PC-9 (cell line): ENCODE results near the gene TRIM40.

ENCODE experiments used
- CTCF ChIP-seq: fragments of 200-600 bp; sonication (generic); conservative IDR thresholded peaks from 2 replicates; pipeline ENCODE4 v1.6.1; 2017; ENCODE audit warnings: mixed run types, antibody characterized with exemption, mild to moderate bottlenecking, moderate library complexity
- EZH2 ChIP-seq: fragments of 200-600 bp; sonication (generic); IDR thresholded peaks from 2 replicates; pipeline ENCODE4 v1.8.0; 2017; ENCODE audit warnings: antibody characterized with exemption, low read depth

- TF ChIP-seq CTCF: no peak
- no peak for TF ChIP-seq EZH2
These were observed 8.9 kb downstream of the TRIM40 start for GRCh38 chr6:30144811-30145210.
